Keratinocyte (primary cell): Measurements from ENCODE around the gene CDK2AP2.

ENCODE experiments used
- CTCF ChIP-seq, 3 experiments: IDR thresholded peaks in 1 of 3; conservative IDR thresholded peaks in 1 of 3; optimal IDR thresholded peaks in 1 of 3; 2 replicates in 2 of 3; 3 replicates in 1 of 3; pipeline versions ENCODE3 to v1.5.1; 2011; ENCODE audit warnings: low read length in 3 of 3, mild to moderate bottlenecking in 3 of 3, moderate library complexity in 2 of 3, control low read depth in 1 of 3, inconsistent platforms in 1 of 3; ENCODE audit not compliant: insufficient read depth in 2 of 3; ENCODE audit errors: extremely low read depth in 1 of 3
- EZH2 ChIP-seq: IDR thresholded peaks from one replicate; pipeline ENCODE4 v1.6.1; 2012; ENCODE audit warnings: inconsistent platforms, mild to moderate bottlenecking, low read length, moderate library complexity

- TF ChIP-seq CTCF (optimal IDR thresholded peaks at IDR 0.05 in 1 of 3, IDR thresholded peaks at IDR 0.05 in 1 of 3, conservative IDR thresholded peaks at IDR 0.05 in 1 of 3; ENCODE audit: extremely low read depth in 1 of 3, insufficient read depth in 2 of 3, low read length in 3 of 3), result no peak
- TF ChIP-seq EZH2, result no peak
Measured at GRCh38 chr11:67495234-67496005, 12.5 kb downstream of the CDK2AP2 start.
